ENCODE results near the gene BCDIN3D.

DNA sequence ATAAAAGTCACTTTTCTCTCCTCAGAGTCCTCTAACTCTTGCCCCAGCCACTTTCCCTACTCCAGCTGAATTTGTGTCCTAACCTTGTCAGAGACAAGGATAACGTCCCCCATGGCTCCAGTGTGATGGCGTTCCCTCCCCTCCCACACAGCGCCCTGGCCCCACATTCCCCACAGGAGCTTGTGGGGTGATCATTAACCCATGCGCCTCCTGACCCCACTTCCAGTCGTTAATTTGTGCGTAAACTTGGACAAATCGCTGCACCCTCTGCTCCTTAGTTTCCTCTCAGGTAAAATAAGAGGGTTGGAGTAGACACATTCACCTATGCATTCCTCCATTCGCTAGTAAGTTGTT is 22.9 kb upstream of the BCDIN3D start:
- TF ChIP-seq TAF1 (IDR thresholded peaks at IDR 0.05; ENCODE audit: borderline replicate concordance, insufficient read depth, low read length): no peak
- no peak for TF ChIP-seq REST (IDR thresholded peaks at IDR 0.05; ENCODE audit: insufficient read depth in 1 of 2, low read depth in 2 of 2, low read length in 2 of 2)
- no peak for TF ChIP-seq SIN3A (IDR thresholded peaks at IDR 0.05; ENCODE audit: borderline replicate concordance, insufficient read depth, low read length)
- TF ChIP-seq POLR2AphosphoS5 (IDR thresholded peaks at IDR 0.05; ENCODE audit: low read depth, low read length): no peak
- TF ChIP-seq FOXP2 (optimal IDR thresholded peaks at IDR 0.05; ENCODE audit: borderline replicate concordance, extremely low read depth, extremely low read length, insufficient read depth): no peak
